ENCODE data around the gene PPP1R26.
"Not testable (repeated sequence)": the region's sequence is repeated elsewhere in the genome, so short reads cannot be mapped to it uniquely, and the experiment has no call there.

The PPP1R26 gene, protein sequence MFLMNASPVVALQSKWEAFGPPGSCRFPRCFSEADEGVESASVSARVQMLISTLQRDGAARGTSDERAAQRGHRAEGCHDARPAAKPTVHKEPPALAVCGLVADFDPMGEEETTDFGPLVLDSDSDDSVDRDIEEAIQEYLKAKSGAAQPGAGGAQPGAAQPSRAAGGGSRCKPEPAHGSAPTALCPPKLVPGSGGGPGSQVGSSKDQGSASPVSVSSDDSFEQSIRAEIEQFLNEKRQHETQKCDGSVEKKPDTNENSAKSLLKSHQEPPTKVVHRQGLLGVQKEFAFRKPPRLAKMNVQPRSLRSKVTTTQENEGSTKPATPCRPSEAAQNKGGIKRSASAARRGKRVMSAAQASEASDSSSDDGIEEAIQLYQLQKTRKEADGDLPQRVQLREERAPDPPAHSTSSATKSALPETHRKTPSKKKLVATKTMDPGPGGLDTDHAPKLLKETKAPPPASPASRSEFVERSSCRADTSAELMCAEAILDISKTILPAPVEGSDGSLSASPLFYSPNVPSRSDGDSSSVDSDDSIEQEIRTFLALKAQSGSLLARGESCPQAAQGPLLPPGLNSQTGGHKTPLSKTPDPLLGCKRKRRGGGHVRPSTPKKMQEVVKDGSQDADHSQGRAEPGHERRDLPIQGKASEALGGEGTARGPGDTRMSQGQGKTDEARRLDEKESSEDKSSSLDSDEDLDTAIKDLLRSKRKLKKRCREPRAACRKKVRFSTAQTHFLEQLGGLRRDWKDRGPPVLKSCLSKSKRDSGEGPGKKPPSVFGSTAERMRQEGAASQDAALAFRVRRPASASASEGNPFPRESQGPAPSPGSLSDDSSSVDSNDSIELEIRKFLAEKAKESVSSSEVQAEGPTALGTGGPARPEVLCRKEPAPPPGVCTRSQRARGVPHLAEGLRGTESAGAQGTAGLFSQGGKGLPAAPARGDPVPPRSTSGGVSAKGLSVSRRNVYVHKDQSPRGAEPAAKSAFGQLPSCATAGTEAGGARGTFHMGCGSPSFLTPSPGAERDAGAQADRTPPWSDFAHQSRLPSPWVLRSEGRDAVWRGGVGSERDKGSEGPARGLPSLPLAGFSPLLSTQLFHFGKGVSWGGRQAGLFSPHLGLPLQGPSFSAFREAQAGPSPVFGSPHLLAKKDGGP (N-terminal part only)

DNA sequence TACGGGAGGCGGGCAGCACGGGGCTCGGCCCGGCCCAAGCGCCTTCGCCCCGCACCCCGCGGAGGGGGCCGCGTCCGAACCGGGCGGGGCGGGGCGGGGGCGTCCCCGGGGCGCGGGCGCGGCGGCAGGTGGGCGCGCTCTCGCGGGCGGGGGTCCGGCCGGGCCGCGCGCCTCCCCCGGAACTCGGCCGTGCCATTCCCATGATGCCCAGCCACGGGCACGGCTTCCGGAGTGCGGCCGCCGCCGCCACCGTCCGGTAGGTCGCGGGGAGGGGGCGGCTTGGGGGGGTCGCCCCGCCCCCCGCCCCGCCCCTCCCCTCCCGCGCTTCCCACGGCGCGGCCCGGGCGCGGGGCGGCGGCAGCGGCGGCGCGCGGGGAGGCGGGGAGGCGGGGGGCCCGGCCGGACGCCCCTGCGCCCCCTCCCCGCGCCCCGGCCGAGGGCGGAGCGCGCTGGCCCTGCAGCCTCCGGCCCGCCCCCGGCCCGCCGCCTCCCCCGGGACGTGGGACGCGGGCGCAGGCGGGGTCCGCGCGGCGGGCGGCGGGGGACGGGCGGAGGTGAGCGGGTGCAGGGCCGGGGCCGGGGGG lies at the start of gene PPP1R26:
TSS of gene PPP1R26 (plus strand) at position 314 of the 584 bp plus-strand sequence. CDS start 4,729 bp downstream, outside the sequence.
- H4K20me1 ChIP-seq (ENCODE audit: low read depth, low read length): no peaks in the 10 kb centered on the region
- no peaks in the 10 kb centered on the region for H3K27me3 ChIP-seq (ENCODE audit: low read length)
- no peaks in the 10 kb centered on the region for H3K9me2 ChIP-seq (replicated peaks; ENCODE audit: insufficient read depth, low read length)
- H3K9me3 ChIP-seq (ENCODE audit: insufficient read depth, low read length): no peaks in the 10 kb centered on the region
- no peak for TF ChIP-seq EZH2phosphoT487 (conservative IDR thresholded peaks at IDR 0.05; ENCODE audit: low read length)
- TF ChIP-seq CTCF (IDR thresholded peaks at IDR 0.05; ENCODE audit: insufficient read depth, low read length, poor library complexity, severe bottlenecking): no peak
- H2AFZ ChIP-seq (ENCODE audit: low read depth, low read length, severe bottlenecking): no peak within 1 kb of the TSS
- H3K79me2 ChIP-seq (ENCODE audit: insufficient read depth, low read length): no peaks in the 10 kb centered on the region
- H3K4me3 ChIP-seq (ENCODE audit: insufficient read depth, low read length, poor library complexity, severe bottlenecking): no peak within 1 kb of the TSS
- no peak within 1 kb of the TSS for H3K9ac ChIP-seq (ENCODE audit: low read length)
- H3K36me3 ChIP-seq (ENCODE audit: low read length): no peaks in the 10 kb centered on the region
- no peaks in the 10 kb centered on the region for H3F3A ChIP-seq (ENCODE audit: insufficient read depth)
- no peak within 1 kb of the TSS for H3K27ac ChIP-seq (ENCODE audit: low read depth, low read length)
- no peak within 1 kb of the TSS for H3K4me2 ChIP-seq (ENCODE audit: low read depth, low read length, poor library complexity, severe bottlenecking)

DNA sequence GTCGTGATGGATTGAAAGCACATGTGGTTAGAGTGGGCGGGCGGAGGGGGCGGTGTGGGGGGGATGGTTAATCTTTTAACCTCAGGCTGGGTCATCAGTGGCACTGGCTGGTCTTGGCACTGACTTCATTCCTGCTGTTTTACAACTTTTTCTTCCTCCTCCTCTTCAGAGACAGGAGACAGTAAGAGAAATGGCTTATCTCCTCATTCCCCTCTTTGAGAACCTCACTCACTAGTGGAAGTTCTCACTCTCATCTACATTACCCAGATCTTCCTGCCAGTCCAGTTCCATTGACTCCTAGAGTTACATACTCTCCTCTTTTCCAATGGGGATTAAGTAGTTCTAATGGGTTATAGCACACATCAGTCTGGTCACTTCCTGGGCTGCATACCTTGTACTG lies 42.3 kb upstream of the PPP1R26 start:
- Histone ChIP-seq H3K9ac (ENCODE audit: low read length) (no peak overlapping the region), H4K20me1 (ENCODE audit: low read depth, low read length) (no peaks in the 10 kb centered on the region), H3K79me2 (ENCODE audit: insufficient read depth, low read length) (no peaks in the 10 kb centered on the region), H2AFZ (ENCODE audit: low read depth, low read length, severe bottlenecking) (no peak overlapping the region), H3K4me2 (ENCODE audit: low read depth, low read length, poor library complexity, severe bottlenecking) (no peak overlapping the region), H3K9me2 (replicated peaks; ENCODE audit: insufficient read depth, low read length) (no peaks in the 10 kb centered on the region), H3K4me3 (ENCODE audit: insufficient read depth, low read length, poor library complexity, severe bottlenecking) (no peak overlapping the region), H3K36me3 (ENCODE audit: low read length) (no peaks in the 10 kb centered on the region), H3F3A (ENCODE audit: insufficient read depth) (no peaks in the 10 kb centered on the region), H3K27me3 (ENCODE audit: low read length) (no peaks in the 10 kb centered on the region; the same call in 1 of the 2 replicates), H3K27ac (ENCODE audit: low read depth, low read length) (no peak overlapping the region), H3K9me3 (ENCODE audit: insufficient read depth, low read length) (no peaks in the 10 kb centered on the region)
- TF ChIP-seq CTCF (IDR thresholded peaks at IDR 0.05; ENCODE audit: insufficient read depth, low read length, poor library complexity, severe bottlenecking): no peak
- TF ChIP-seq EZH2phosphoT487 (conservative IDR thresholded peaks at IDR 0.05; ENCODE audit: low read length): no peak

- not testable (repeated sequence) for H4K20me1 ChIP-seq (ENCODE audit: low read depth, low read length); H3K4me3 ChIP-seq (ENCODE audit: insufficient read depth, low read length, poor library complexity, severe bottlenecking); H3K27me3 ChIP-seq (ENCODE audit: low read length); H3K4me2 ChIP-seq (ENCODE audit: low read depth, low read length, poor library complexity, severe bottlenecking); H3K9me2 ChIP-seq (replicated peaks; ENCODE audit: insufficient read depth, low read length); H3K79me2 ChIP-seq (ENCODE audit: insufficient read depth, low read length); H2AFZ ChIP-seq (ENCODE audit: low read depth, low read length, severe bottlenecking); H3K9ac ChIP-seq (ENCODE audit: low read length); H3K36me3 ChIP-seq (ENCODE audit: low read length); H3F3A ChIP-seq (ENCODE audit: insufficient read depth); H3K27ac ChIP-seq (ENCODE audit: low read depth, low read length); H3K9me3 ChIP-seq (ENCODE audit: insufficient read depth, low read length)
Measured at GRCh38 chr9:135437696-135438095, 41.9 kb upstream of the PPP1R26 start.

- H3K9me2 ChIP-seq (replicated peaks; ENCODE audit: insufficient read depth, low read length); H2AFZ ChIP-seq (ENCODE audit: low read depth, low read length, severe bottlenecking); H3K79me2 ChIP-seq (ENCODE audit: insufficient read depth, low read length); H3K9me3 ChIP-seq (ENCODE audit: insufficient read depth, low read length); H3K4me2 ChIP-seq (ENCODE audit: low read depth, low read length, poor library complexity, severe bottlenecking); H3K27ac ChIP-seq (ENCODE audit: low read depth, low read length); H3K27me3 ChIP-seq (ENCODE audit: low read length); H3K9ac ChIP-seq (ENCODE audit: low read length); H3K4me3 ChIP-seq (ENCODE audit: insufficient read depth, low read length, poor library complexity, severe bottlenecking); H3F3A ChIP-seq (ENCODE audit: insufficient read depth); H4K20me1 ChIP-seq (ENCODE audit: low read depth, low read length); H3K36me3 ChIP-seq (ENCODE audit: low read length): not testable (repeated sequence)
Measured at GRCh38 chr9:135438581-135439232, 40.9 kb upstream of the PPP1R26 start.

GRCh38 chr9:135439514-135439913 lies 40.1 kb upstream of the PPP1R26 start:
- H3K79me2 ChIP-seq (ENCODE audit: insufficient read depth, low read length); H3K36me3 ChIP-seq (ENCODE audit: low read length); H3F3A ChIP-seq (ENCODE audit: insufficient read depth); H3K27me3 ChIP-seq (ENCODE audit: low read length); H4K20me1 ChIP-seq (ENCODE audit: low read depth, low read length); H3K9me3 ChIP-seq (ENCODE audit: insufficient read depth, low read length); H3K9ac ChIP-seq (ENCODE audit: low read length); H2AFZ ChIP-seq (ENCODE audit: low read depth, low read length, severe bottlenecking); H3K27ac ChIP-seq (ENCODE audit: low read depth, low read length); H3K4me3 ChIP-seq (ENCODE audit: insufficient read depth, low read length, poor library complexity, severe bottlenecking); H3K9me2 ChIP-seq (replicated peaks; ENCODE audit: insufficient read depth, low read length); H3K4me2 ChIP-seq (ENCODE audit: low read depth, low read length, poor library complexity, severe bottlenecking): not testable (repeated sequence)
